ENCODE measurements around the gene ITGA11. TPM values are rescaled to one million over a fixed set of nuclear protein-coding genes. Genes with fewer than 3 reads are reported as not detected.
A peak's percentile ranks its signal among the peaks of the same experiment; 100 is the strongest.

ITGA11 gene
- total RNA-seq, 4 donors from 2014 or later: 0.83 to 3.6 (median 2.0) TPM

DNA sequence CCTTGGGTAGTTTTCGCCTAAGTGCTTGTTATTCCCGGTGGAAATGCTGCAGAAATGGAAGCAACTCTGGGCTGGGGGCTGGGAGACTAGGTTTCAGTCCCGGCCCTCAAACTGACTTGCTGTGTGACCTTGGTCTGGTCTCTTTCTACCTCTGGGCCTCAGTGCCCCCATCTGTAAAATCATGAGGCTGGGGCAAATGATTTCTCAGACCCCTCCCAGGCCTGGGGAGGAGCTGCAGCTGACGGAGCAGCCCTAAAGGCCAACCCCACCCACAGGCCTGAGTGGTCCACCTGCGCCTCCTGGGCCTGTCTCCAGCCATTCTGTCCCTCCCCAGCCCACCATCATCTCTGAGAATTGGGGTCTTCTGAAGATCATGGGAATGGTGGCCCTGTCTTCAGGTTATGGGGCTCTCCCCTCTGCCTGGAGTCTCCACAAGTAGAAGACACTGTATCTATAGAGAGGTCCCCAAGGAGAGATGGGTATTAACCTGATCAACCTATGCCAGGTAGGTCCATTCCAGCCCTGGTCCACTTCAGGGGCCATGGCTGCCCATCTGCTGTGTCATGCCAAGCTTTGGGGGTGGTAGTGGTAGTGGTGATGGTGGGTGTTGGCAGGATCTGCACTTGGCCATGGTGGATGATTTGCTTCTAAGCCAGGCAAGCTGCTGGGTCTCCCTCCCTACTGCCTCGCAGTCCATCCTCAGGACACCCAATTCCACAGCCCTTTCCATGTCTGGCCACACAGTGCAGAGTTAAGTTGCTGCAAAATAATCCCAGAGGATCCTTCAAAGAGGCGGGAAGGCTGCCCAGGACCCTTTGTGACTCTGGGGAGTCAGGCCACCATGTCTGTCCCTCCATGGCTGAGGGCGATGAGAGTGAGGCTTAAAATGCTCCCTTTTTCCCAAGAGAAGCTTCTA, 46.0 kb downstream of the ITGA11 start:
- no peak overlapping the region for H3K4me3 ChIP-seq
- WGBS: 99% methylated on average over 8 of the region's 8 CpGs
- TF ChIP-seq, protein P1, sequence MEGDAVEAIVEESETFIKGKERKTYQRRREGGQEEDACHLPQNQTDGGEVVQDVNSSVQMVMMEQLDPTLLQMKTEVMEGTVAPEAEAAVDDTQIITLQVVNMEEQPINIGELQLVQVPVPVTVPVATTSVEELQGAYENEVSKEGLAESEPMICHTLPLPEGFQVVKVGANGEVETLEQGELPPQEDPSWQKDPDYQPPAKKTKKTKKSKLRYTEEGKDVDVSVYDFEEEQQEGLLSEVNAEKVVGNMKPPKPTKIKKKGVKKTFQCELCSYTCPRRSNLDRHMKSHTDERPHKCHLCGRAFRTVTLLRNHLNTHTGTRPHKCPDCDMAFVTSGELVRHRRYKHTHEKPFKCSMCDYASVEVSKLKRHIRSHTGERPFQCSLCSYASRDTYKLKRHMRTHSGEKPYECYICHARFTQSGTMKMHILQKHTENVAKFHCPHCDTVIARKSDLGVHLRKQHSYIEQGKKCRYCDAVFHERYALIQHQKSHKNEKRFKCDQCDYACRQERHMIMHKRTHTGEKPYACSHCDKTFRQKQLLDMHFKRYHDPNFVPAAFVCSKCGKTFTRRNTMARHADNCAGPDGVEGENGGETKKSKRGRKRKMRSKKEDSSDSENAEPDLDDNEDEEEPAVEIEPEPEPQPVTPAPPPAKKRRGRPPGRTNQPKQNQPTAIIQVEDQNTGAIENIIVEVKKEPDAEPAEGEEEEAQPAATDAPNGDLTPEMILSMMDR (IDR thresholded peaks at IDR 0.05): no peak
- no peak for TF ChIP-seq POLR2A (IDR thresholded peaks at IDR 0.05)
- peaks cover 8% of the 10 kb centered on the region for H3K4me1 ChIP-seq
- no peaks in the 10 kb centered on the region for H3K9me3 ChIP-seq
- peak; percentile 40 to 43 for DNase-seq (ENCODE audit: low spot score in 2 of 2)
- H3K27ac ChIP-seq: no peak overlapping the region
- no peaks in the 10 kb centered on the region for H3K36me3 ChIP-seq
- H3K27me3 ChIP-seq: peaks cover 10% of the 10 kb centered on the region

DNA sequence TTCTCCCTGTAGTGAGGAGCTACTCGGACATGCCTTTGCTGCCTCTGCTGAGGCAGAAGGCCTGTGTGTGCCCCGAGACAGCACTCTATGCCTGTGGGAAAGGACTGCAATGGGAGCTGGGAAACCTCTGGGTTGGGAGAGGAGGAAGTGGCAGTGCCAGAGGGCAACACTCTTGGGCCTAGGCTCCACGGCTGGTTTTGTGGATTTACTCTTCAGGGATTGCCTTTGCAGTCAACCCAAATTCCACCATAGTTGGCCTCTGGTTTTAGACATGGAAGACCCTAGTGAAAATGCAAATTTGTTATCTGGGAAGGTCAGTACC, 46.8 kb downstream of the ITGA11 start:
- WGBS: 85% methylated on average over 3 of the region's 3 CpGs
- no peak for TF ChIP-seq POLR2A (IDR thresholded peaks at IDR 0.05)
- TF ChIP-seq, protein P1 (IDR thresholded peaks at IDR 0.05): no peak
- TF ChIP-seq EP300 (IDR thresholded peaks at IDR 0.05): no peak
- no peak for TF ChIP-seq POLR2AphosphoS5 (IDR thresholded peaks at IDR 0.05)
- Histone ChIP-seq H3K9me3 (no peaks in the 10 kb centered on the region), H3K36me3 (no peaks in the 10 kb centered on the region), H3K4me1 (peaks cover 8% of the 10 kb centered on the region), H3K4me3 (no peak overlapping the region), H3K27ac (no peak overlapping the region), H3K27me3 (peaks cover 10% of the 10 kb centered on the region)
- DNase-seq (ENCODE audit: low spot score in 2 of 2): peak; percentile 18 to 19

DNA sequence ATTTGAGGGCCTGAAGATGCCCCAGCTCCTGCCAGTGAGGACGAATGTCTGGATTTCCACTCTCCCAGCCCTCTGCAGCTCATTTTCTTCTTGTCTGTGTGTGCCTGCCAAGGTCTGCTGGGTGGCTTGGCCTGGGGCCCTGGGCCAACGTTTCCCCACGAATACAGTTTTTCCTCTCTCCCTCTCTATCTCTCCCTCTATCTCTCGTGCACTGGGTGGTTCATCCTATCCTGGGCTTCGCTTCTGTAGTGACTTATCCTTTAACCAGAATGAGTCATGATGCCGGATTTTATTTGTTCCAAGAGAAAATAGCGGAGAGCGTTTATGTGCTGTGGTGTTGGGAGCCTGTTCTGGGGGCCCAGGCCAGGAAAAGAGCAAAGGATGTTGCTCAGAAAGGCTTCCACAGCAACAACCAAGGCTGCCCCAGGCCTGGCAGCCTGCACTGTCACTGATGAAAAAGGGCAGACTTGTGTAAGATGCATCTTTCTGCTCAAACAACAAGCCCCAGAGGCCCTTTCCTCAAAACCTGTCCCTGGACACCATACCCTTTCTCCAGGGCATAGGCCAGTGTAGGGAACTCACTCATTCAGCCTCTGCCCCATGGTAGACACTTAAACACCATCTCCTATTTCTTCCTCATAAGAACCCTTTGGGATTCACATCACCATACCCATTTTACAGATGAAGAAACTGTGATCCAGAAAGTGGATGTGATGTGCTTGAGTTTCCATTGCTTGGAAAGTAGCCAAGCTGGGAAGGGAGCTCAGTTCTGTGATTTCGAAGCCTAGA, 47.3 kb downstream of the ITGA11 start:
- TF ChIP-seq, protein P1 (IDR thresholded peaks at IDR 0.05): no peak
- TF ChIP-seq POLR2A (IDR thresholded peaks at IDR 0.05) (no peak), EP300 (IDR thresholded peaks at IDR 0.05) (no peak), POLR2AphosphoS5 (IDR thresholded peaks at IDR 0.05) (no peak)
- Histone ChIP-seq H3K4me3 (no peak overlapping the region), H3K4me1 (peaks cover 8% of the 10 kb centered on the region), H3K36me3 (no peaks in the 10 kb centered on the region), H3K27ac (peak overlapping the region; percentile 18), H3K27me3 (peaks cover 10% of the 10 kb centered on the region), H3K9me3 (no peaks in the 10 kb centered on the region)
- 34% methylated on average over 9 of the region's 9 CpGs for WGBS
- DNase-seq (ENCODE audit: low spot score in 2 of 2): peak; percentile 59 to 63

DNA sequence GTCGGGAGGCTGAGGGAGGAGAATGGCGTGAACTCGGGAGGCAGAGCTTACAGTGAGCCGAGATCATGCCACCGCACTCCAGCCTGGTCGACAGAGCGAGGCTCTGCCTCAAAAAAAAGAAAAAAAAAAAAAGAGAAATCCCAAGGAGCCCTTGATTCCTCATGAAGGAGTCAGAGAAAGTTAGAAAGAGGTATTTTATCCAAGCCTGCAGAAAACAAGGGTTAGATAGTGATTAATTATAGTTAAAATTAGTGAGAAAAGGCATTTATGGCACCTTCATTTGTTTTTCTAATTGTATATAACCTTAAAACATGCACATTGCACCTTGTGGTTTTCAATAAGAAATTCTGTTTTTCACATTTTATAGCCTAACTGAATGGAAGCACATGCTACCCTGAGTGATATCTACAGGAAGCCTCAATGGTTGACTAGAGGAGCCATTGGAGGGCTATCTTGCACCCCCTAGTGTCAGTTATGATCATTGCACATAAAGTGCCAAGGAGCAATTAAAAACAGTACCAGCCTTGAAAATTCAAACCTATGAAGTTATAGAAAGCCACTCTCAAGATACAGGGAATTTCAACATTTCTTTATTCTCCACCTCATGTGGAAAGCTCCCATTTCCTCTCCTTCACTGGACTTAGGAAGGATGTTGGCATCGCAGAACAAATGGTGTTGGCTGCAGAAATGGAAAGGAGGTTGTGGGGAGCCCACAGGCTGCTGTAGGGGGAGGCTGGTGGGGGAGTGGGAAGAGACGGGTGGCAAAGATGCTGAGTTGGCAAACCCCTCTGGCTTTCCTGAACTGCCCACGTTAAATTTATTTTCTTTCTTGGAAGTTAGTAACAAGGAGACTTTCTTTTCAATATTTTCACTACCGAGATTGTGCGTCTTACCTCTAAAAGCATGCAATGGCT, 48.5 kb downstream of the ITGA11 start:
- Histone ChIP-seq H3K27ac (no peak overlapping the region), H3K4me1 (peaks cover 8% of the 10 kb centered on the region), H3K9me3 (no peaks in the 10 kb centered on the region), H3K4me3 (no peak overlapping the region), H3K27me3 (peaks cover 7% of the 10 kb centered on the region), H3K36me3 (no peaks in the 10 kb centered on the region)
- TF ChIP-seq POLR2AphosphoS5 (IDR thresholded peaks at IDR 0.05) (no peak), EP300 (IDR thresholded peaks at IDR 0.05) (no peak), POLR2A (IDR thresholded peaks at IDR 0.05) (no peak)
- TF ChIP-seq, protein P1 (IDR thresholded peaks at IDR 0.05): peak; percentile 58 to 66
- WGBS: 86% methylated on average over 12 of the region's 12 CpGs
- peak; percentile 24 to 37 for DNase-seq (ENCODE audit: low spot score in 2 of 2)

Measured in suprapubic skin (tissue), 4 donors.